Stimulated activated CD8-positive, alpha-beta memory T cell treated with anti-CD3 and anti-CD28 coated beads, Interleukin-7, amount 100 ng/mL, for 24 hours (primary cell): ENCODE results near the gene P2RY11.

Source experiments
- DNase-seq: peaks from one replicate; pipeline ENCODE4 v3.0.0-alpha.2; 2020; ENCODE audit warnings: low read depth

P2RY11 gene

DNA sequence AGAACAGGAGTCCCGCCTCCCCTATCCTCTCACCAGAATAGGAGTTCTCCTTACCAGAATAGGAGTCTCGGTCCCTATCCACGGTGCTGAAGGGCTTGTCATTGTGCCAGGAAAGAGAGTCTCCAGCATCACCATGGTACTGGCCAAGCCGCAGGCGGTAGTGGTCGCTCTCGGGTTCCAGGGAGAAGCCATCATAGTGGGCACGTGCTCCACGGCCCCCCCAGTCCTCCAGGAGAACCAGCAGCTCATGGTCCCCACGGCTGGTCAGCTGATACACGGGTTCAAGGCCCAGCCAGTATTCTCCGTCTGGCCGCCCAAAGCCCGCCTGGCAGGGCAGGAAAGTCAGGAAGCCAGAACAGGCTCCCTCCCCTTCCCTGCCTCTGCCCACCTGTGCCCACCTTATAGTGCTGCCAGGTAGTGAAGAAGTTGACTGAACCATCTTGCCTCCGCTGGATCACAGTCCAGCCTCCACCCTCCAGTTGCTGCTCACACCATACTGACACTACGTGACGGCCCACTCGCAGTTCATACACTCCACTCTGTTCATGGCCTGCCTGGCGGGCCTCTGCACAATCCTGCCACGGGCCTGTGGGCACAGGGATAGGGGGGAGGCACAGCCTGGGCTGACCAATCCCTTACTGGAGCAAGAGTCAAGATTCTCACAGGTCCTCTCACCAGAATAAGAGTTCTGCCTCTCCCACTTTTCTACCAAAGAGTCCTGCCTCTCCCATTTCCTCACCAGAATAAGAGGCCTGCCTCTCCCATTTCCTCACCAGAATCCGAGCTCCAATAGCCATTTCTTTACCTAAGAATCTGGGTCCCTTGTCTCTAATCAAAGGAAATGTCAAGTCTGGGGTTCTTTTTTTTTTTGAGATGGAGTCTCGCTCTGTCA lies 18.0 kb upstream of the P2RY11 start:
- DNase-seq: no peak

DNA sequence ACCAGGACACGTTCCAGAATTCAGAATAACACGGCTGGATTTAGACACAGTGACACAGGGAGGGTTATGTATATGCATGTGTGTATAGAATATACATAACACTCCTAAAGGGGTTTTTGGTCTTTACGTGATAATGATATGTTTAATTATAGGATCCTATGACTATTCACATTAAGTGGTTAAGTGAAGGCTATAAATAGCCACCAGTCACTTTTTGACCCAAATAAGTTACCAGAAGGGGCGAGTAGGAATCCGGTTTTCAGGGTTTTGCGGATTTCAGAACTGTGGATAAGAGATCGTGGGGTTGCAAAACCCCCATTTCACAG lies 15.9 kb upstream of the P2RY11 start:
- DNase-seq: no peak

DNA sequence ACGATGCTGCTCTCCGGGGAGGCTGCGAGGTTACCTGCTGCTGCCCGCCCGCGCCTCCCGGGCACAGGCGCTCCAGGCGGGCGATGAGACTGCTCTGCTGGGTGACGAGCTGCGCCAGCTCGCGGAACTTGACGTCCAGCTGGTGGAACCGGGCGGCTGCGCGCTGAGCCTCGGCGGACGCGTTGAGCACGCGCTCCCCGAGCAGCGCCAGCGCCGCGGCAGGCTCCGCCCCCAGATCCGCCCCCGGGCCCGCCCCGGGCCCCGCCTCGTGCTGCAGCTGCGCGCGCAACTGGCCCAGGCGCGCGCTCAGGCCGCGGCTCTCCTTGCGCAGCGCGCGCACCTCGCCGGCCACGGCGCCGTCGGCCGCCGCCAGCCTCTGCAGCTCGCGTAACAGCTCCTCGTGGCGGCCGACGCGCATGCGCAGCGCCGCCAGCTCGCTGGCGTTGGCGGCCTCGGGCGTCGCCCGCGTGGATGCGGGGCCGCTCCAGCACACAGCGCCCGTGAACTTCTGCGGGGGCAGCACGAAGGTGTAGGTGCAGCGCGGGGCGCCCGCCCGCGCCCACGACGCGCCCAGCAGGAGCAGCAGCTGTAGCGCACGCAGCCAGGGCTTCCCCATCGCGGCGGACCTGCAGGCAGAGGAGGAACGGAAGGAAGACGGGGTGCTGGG lies 15.4 kb upstream of the P2RY11 start:
- peak; percentile 66 for DNase-seq

DNA sequence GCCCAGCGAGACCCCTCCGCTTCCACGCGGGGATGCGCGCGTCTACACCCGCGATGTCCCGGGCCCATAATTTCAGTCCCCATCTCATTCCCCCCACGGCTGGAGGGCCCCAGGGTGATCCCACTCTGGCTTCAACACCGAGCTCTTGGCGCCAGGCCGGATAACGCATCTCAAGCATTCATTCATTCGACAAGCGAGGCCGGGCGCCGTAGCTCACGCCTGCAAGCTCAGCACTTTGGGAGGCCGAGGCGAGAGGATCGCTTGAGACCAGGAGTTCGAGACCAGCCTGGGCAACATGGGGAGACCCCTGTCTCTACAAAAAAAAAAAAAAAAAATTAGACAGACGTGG lies 14.9 kb upstream of the P2RY11 start:
- DNase-seq: no peak

GRCh38 chr19:10100163-10100785 lies 11.2 kb upstream of the P2RY11 start:
- DNase-seq: no peak

- DNase-seq: no peak
Observed at GRCh38 chr19:10102787-10103236, 8.7 kb upstream of the P2RY11 start.

DNA sequence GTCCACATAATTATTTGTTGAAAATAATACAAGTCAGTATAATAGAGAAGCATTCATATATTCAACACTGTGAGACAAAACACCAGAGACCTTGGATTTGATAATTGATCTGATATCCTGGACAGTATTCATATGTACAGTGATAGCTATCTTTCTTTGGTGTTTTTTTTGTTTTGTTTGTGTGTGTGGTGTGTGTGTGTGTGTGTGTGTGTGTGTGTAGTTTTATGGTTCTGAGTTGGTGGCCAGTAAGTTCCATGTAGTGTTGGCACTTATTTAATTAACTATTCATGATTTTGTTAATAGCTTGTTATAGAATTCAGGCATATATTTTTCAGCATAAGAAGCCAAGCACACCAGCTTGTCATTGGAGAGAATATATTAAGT lies 7.4 kb upstream of the P2RY11 start:
- DNase-seq: no peak

- peak; percentile 53 for DNase-seq
Observed at GRCh38 chr19:10104665-10105508, 6.6 kb upstream of the P2RY11 start.

GRCh38 chr19:10105509-10106099 lies 5.9 kb upstream of the P2RY11 start:
- peak; percentile 57 for DNase-seq

DNA sequence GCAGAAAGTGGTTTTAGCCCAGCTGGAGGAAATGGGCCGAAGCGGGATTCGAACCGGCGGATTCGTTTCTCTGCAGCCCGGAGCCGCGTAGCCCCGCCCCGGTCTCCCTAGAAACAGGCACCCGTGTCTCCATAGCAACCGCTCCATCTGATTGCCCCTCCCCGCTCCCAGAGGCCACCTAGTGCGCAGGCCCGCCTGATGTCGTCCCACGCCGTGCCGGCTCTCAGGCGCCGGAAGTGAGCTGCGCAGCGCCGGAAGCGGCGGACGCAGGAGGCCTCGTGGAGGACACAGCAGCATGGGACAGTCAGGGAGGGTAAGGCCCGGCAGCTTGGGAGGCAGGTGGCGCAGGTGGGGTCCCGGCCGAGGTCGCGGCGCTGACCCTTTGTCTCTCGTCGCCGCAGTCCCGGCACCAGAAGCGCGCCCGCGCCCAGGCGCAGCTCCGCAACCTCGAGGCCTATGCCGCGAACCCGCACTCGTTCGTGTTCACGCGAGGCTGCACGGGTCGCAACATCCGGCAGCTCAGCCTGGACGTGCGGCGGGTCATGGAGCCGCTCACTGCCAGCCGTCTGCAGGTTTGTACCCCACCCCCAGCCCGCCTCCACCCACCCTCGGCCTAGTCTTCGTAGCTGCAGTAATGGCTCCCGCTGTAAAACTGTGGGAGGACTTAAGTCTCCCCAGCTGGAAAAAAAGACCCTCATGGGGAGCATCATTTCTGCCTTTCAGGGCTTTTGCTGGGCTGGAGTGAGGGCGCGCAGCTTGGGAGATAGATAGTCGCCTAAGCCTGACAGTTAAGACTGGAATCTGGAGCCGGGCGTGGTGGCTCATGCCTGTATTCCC lies 5.2 kb upstream of the P2RY11 start, which contains the start of gene PPAN:
TSS of gene PPAN (plus strand) at position 263 of the 837 bp plus-strand sequence. CDS start at position 296, 33 bp downstream.
- peak; percentile 95 for DNase-seq

- no peak for DNase-seq
Observed at GRCh38 chr19:10107254-10107653, 4.2 kb upstream of the P2RY11 start.

DNA sequence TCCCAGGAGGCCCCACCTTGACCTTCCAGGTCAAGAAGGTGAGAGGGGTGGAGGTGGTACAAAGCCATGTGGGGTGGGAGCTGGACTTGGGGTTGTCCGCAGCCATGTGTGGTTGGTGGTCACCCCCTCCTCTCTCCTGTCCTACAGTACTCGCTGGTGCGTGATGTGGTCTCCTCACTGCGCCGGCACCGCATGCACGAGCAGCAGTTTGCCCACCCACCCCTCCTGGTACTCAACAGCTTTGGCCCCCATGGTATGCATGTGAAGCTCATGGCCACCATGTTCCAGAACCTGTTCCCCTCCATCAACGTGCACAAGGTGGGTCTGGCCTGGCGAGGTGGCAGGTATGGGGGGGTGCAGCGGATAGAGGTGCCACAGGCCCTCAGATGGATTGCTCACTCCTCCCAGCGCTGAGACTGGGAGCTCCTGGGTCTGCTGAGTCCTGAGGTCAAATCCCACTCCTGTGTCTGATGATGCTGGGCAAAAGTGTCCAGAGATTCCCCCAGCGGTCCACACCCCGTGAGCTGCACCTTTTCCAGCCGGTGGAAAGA lies 3.6 kb upstream of the P2RY11 start:
- no peak for DNase-seq

DNA sequence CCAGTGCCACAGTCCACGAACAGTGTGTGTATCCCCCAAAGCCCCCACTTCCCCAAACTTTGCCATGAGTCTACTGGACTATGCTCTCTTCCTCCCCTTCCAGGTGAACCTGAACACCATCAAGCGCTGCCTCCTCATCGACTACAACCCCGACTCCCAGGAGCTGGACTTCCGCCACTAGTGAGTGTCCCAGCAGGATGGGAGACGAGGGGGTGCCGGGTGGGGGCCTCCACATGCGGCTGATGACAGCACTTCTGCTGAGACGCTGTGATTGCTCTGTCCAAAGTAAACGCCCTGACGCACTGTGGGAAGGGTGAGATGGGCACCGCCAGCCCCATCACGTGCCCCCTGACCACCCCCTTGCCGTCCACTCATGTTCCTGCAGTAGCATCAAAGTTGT lies 2.0 kb upstream of the P2RY11 start:
- DNase-seq: no peak

DNA sequence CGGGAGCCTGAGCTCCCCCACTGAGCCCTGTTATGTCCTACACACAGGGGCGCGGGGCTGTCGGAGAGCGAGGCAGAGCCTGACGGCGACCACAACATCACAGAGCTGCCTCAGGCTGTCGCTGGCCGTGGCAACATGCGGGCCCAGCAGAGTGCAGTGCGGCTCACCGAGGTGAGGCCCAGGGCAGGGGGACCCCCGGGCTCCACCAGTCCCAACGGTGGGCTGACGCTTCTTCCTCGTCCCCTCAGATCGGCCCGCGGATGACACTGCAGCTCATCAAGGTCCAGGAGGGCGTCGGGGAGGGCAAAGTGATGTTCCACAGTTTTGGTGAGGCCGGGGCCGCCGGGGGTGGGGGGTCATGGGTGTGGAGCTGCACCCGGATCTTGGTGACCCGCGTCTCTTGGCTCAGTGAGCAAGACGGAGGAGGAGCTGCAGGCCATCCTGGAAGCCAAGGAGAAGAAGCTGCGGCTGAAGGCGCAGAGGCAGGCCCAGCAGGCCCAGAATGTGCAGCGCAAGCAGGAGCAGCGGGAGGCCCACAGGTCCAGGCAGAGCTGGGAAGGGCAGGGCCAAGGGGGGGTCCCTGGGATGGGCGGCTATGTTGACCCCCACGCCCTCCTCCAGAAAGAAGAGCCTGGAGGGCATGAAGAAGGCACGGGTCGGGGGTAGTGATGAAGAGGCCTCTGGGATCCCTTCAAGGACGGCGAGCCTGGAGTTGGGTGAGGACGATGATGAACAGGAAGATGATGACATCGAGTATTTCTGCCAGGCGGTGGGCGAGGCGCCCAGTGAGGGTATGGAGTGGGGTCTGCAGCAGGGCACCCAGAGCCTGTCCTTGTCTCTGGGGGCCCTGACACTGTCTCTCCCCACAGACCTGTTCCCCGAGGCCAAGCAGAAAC lies 1.2 kb upstream of the P2RY11 start:
- no peak for DNase-seq

DNA sequence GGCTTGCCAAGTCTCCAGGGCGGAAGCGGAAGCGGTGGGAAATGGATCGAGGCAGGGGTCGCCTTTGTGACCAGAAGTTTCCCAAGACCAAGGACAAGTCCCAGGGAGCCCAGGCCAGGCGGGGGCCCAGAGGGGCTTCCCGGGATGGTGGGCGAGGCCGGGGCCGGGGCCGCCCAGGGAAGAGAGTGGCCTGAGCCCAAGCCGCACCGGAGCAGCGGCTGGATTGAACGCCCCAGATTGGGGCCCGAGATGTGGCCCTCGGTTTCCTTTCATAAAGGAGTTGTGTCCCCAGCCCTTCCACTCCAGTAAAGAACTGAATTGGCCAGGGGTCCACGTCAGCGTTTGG lies 548 bp upstream of the P2RY11 start:
- DNase-seq: no peak

GRCh38 chr19:10112037-10112761 lies 706 bp downstream of the P2RY11 start:
- peak; percentile 37 for DNase-seq

DNA sequence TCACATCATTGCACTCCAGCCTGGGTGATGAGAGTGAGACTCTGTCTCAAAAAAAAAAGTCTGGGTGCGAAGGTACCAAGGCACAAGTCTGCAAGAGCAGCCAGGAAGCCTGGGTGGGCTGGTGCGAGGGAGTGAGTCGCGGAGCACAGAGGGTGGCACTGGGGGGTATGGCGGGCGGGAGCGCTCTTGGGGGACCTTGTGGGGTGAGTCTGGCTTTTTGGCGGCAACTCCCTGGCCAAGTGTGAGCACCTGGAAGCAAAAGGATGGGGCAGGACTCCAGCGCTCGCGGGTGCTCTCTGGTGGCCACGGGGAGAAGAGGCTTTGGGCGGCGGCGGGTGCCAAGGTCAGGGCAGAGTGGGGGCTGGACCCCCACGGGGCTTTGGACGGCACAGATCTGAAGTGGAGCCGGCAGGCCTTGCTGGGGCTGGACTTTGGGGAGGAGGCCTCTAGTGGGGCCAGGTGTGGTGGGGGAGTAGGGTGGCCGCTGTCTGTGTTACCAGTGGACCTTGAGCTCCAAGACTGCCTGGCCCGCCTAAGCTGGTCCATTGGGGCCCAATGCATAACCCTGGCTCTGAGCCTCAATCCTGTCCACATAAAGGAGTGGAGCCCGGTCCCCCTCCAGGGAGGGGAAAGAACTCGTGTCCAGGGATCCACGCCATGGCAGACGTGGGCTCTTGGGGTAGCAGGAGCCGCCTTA lies 1.6 kb downstream of the P2RY11 start:
- peak; percentile 41 for DNase-seq

DNA sequence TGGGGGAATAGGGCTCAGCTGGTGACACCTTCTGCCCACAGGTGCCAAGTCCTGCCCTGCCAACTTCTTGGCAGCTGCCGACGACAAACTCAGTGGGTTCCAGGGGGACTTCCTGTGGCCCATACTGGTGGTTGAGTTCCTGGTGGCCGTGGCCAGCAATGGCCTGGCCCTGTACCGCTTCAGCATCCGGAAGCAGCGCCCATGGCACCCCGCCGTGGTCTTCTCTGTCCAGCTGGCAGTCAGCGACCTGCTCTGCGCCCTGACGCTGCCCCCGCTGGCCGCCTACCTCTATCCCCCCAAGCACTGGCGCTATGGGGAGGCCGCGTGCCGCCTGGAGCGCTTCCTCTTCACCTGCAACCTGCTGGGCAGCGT lies 2.1 kb downstream of the P2RY11 start:
- no peak for DNase-seq
